Lung (tissue), 12 donors: ENCODE data around the gene ZDHHC20. TPM values are rescaled to one million over a fixed set of nuclear protein-coding genes. Genes with fewer than 3 reads are reported as not detected.

Source experiments
- ATAC-seq: fragments of 200-7000 bp; cut with Tn5 transposase; one replicate; pipeline ENCODE4 v1.9.1; 2020; ENCODE audit warnings: moderate number of reproducible peaks; ENCODE audit not compliant: insufficient read depth, low FRiP score
- DNase-seq, 3 donors: peaks; one replicate each; pipeline ENCODE4 v3.0.0-alpha.2; 2013 to 2017
- H3K27ac ChIP-seq, 2 donors: one replicate each; pipeline ENCODE4 v1.5.1; 2013; ENCODE audit warnings: mild to moderate bottlenecking in 2 of 2, moderate library complexity in 2 of 2, control low read depth in 1 of 2, inconsistent platforms in 1 of 2, low read depth in 1 of 2, low read length in 1 of 2
- H3K27me3 ChIP-seq, 3 donors: one replicate each; pipeline ENCODE4 v1.5.1; 2013; ENCODE audit warnings: low read length in 2 of 3; ENCODE audit not compliant: control insufficient read depth in 3 of 3, insufficient read depth in 3 of 3
- H3K36me3 ChIP-seq, 4 donors: one replicate each; pipeline ENCODE4 v1.5.1; 2013; ENCODE audit warnings: low read length in 4 of 4, mild to moderate bottlenecking in 1 of 4, moderate library complexity in 1 of 4; ENCODE audit not compliant: control insufficient read depth in 4 of 4, insufficient read depth in 4 of 4
- H3K4me1 ChIP-seq, 5 donors: one replicate each; pipeline ENCODE4 v1.5.1; 2013; ENCODE audit warnings: low read length in 5 of 5, mild to moderate bottlenecking in 2 of 5, moderate library complexity in 1 of 5; ENCODE audit not compliant: control insufficient read depth in 5 of 5, insufficient read depth in 5 of 5
- H3K4me3 ChIP-seq: one replicate; pipeline ENCODE4 v1.5.1; 2013; ENCODE audit warnings: mild to moderate bottlenecking, control low read depth, moderate library complexity
- H3K9ac ChIP-seq, 2 donors: one replicate each; pipeline ENCODE4 v1.5.1; 2013; ENCODE audit warnings: low read length in 2 of 2, control low read depth in 1 of 2; ENCODE audit not compliant: insufficient read depth in 1 of 2
- H3K9me3 ChIP-seq, 4 donors: one replicate each; pipeline ENCODE4 v1.5.1; 2013; ENCODE audit warnings: low read length in 3 of 4, mild to moderate bottlenecking in 1 of 4, moderate library complexity in 1 of 4; ENCODE audit not compliant: control insufficient read depth in 4 of 4, insufficient read depth in 3 of 4
- WGBS, 2 donors: extraction: QIAGEN DNeasy Blood & Tissue Kit; methylation state at CpG; one replicate each; pipeline ENCODE4 v1.1.7; 2013; 5-methylcytosine and 5-hydroxymethylcytosine counted together
- polyA plus RNA-seq, 2 donors: library from polyadenylated mRNA; stranded (reverse); fragments of 200-250 nt; gene quantifications; one replicate each; pipeline ENCODE4 v1.2.1, GENCODE V29; 2013
- total RNA-seq, 2 donors: library from RNA; depleted of rRNA in 1 of 2; stranded (reverse); fragments of >200 nt in 1 of 2; gene quantifications; one replicate each; pipeline ENCODE4 v1.2.1, GENCODE V29; 2014 to 2021
- TF ChIP-seq, protein P1 (sequence below): IDR thresholded peaks from 2 replicates; pipeline ENCODE4 v1.5.1; 2012; ENCODE audit warnings: mild to moderate bottlenecking; ENCODE audit errors: control extremely low read depth, extremely low read depth
- donor health status: control.
- donor health status: control.
- donor health status: Bipolar disorder and iron deficiency.
- donor health status: healthy.
- donor health status: DM: yes; HTN: yes; CAD: no.

The ZDHHC20 gene
- total and polyA plus RNA-seq, 4 donors: 22.8 to 153 (median 47.0) TPM

DNA sequence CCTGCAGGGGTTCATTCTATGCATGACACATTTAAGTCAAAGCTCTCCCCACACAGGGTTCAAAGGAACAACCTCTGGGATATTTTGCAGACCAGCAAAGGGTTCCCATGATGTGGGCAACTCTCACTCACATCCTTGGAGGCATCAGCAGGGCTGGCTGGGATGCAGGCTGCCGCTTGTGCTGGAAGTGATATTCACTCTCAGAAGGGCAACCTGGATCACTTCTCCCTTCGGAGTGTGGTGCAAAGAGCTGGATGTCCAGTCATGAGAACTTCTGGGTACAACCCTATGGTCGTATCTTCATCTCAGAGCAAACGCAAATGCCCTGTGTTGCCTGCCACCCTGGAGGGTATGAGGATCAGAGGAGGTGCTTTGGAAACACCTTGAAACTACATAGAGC lies 98.6 kb downstream of the ZDHHC20 start:
- H3K36me3 ChIP-seq: no peaks in the 10 kb centered on the region
- no peaks in the 10 kb centered on the region for H3K4me1 ChIP-seq
- ATAC-seq (no peak), DNase-seq (no peak)
- TF ChIP-seq, protein P1, sequence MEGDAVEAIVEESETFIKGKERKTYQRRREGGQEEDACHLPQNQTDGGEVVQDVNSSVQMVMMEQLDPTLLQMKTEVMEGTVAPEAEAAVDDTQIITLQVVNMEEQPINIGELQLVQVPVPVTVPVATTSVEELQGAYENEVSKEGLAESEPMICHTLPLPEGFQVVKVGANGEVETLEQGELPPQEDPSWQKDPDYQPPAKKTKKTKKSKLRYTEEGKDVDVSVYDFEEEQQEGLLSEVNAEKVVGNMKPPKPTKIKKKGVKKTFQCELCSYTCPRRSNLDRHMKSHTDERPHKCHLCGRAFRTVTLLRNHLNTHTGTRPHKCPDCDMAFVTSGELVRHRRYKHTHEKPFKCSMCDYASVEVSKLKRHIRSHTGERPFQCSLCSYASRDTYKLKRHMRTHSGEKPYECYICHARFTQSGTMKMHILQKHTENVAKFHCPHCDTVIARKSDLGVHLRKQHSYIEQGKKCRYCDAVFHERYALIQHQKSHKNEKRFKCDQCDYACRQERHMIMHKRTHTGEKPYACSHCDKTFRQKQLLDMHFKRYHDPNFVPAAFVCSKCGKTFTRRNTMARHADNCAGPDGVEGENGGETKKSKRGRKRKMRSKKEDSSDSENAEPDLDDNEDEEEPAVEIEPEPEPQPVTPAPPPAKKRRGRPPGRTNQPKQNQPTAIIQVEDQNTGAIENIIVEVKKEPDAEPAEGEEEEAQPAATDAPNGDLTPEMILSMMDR: no peak
- no peak overlapping the region for H3K4me3 ChIP-seq
- H3K27ac ChIP-seq: no peak overlapping the region
- WGBS, 2 donors: 95 to 96% methylated on average over 4 of the region's 4 CpGs
- peaks cover 0 to 7% (median 2%) of the 10 kb centered on the region in 4 donors for H3K9me3 ChIP-seq
- H3K9ac ChIP-seq: no peak overlapping the region
- H3K27me3 ChIP-seq: no peaks in the 10 kb centered on the region

DNA sequence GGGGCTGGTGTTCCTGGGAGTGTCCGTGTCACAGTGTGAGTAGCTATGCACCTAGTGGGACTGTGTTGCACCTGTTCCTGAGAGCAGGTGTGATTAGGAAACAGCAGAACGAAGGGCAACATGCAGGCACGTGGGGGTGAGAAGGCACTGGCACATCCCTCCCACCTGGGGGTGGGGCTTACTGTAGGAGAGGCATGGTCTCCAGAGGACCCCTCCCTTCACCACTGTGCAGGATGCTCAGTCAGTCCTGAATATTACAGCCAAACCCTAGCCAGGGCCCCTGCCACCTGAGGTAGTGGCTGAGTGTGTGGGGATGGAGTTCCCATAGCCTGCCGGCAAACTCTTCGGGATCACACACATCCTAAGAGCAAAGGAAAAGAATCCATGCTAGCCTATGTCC lies 99.2 kb downstream of the ZDHHC20 start:
- Histone ChIP-seq H3K9ac (no peak overlapping the region), H3K4me3 (no peak overlapping the region), H3K27ac (no peak overlapping the region), H3K27me3 (no peaks in the 10 kb centered on the region), H3K9me3 (peaks cover 0 to 7% (median 2%) of the 10 kb centered on the region in 4 donors), H3K4me1 (no peaks in the 10 kb centered on the region), H3K36me3 (no peaks in the 10 kb centered on the region)
- DNase-seq: no peak
- TF ChIP-seq, protein P1: no peak
- ATAC-seq: no peak
- 82 to 85% methylated on average over 5 of the region's 5 CpGs for whole genome bisulfite sequencing, 2 donors

DNA sequence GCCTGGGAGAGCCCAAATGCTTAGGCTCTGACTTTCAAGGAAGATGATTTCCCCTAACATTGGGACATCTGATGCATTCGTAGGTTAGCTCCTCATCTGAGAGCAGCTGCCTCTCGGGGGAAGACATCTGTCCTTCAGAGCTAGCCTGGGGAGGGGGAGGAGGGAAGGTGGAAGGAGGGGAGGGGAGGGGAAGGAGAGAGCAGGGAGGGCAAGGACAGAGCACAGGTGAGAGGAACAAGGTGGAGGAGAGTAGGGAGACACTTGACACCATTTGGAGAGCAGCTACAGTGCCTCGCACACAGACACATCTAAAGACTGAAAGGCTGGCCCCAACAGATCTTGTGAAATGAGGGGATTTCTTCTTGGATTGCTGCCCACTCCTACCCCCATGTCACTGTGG lies 103.8 kb downstream of the ZDHHC20 start:
- WGBS, 2 donors: 75 to 81% methylated on average over 3 of the region's 3 CpGs
- no peak overlapping the region for H3K27ac ChIP-seq

DNA sequence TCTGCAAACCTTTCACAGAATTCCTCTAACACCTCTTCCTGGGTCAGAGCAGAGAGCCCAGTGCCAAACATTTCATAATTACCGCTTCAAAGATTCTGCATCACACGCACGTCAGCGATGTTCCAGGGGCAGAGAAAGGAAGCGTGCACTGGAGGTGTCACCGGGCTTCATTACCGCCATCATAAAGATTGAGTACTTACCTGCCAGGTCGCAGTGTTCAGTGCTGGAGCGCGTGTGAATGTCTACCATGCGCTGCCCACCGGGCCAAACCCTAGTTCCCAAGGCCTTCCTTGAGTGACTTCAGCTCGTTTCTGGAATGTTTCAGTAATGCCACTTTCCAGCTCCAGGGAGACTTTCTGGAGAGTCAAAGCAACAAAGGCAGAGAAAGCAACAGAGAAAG lies 104.4 kb downstream of the ZDHHC20 start:
- Histone ChIP-seq H3K4me3 (no peak overlapping the region), H3K4me1 (peaks cover 0 to 1% (median 0%) of the 10 kb centered on the region in 5 donors), H3K9ac (no peak overlapping the region), H3K9me3 (peaks cover 0 to 3% (median 0%) of the 10 kb centered on the region in 4 donors), H3K27me3 (no peaks in the 10 kb centered on the region), H3K27ac (no peak overlapping the region), H3K36me3 (no peaks in the 10 kb centered on the region)
- TF ChIP-seq, protein P1: no peak
- DNase-seq (no peak), ATAC-seq (no peak)
- 95 to 96% methylated on average over 13 of the region's 13 CpGs for WGBS, 2 donors

More for the DNA sequence above, 103.8 kb downstream of the ZDHHC20 start:
- Histone ChIP-seq H3K36me3 (no peaks in the 10 kb centered on the region), H3K4me3 (no peak overlapping the region), H3K9me3 (peaks cover 0 to 5% (median 0%) of the 10 kb centered on the region in 4 donors), H3K27me3 (no peaks in the 10 kb centered on the region), H3K9ac (no peak overlapping the region), H3K4me1 (peaks cover 0 to 1% (median 0%) of the 10 kb centered on the region in 5 donors)
- TF ChIP-seq, protein P1: no peak
- no peak for DNase-seq
- no peak for ATAC-seq
